A204.1 (cell line): ENCODE data around the gene ATG7.
"Not testable (repeated sequence)": the region's sequence is repeated elsewhere in the genome, so short reads cannot be mapped to it uniquely, and the experiment has no call there.

ENCODE experiments used
- FAIRE-seq: peaks from 2 replicates; lab custom pipeline; 2012; peaks lifted over from hg19 to GRCh38; lab: Jason Lieb, UNC

The ATG7 gene

GRCh38 chr3:11431319-11431718 lies 159.1 kb downstream of the ATG7 start:
- FAIRE-seq = no peak

GRCh38 chr3:11434017-11434526 lies 161.9 kb downstream of the ATG7 start:
- FAIRE-seq = no peak

GRCh38 chr3:11434563-11435096 lies 162.4 kb downstream of the ATG7 start:
- FAIRE-seq = no peak

- no peak for FAIRE-seq
Observed at GRCh38 chr3:11435440-11436165, 163.4 kb downstream of the ATG7 start.

- no peak for FAIRE-seq
Observed at GRCh38 chr3:11436775-11437174, 164.6 kb downstream of the ATG7 start.

- no peak for FAIRE-seq
Observed at GRCh38 chr3:11437506-11437905, 165.3 kb downstream of the ATG7 start.

GRCh38 chr3:11438646-11439045 lies 166.4 kb downstream of the ATG7 start:
- no peak for FAIRE-seq

GRCh38 chr3:11441346-11441745 lies 169.1 kb downstream of the ATG7 start:
- not testable (repeated sequence) for FAIRE-seq

GRCh38 chr3:11444404-11444803 lies 172.2 kb downstream of the ATG7 start:
- FAIRE-seq = no peak

- FAIRE-seq = not testable (repeated sequence)
Observed at GRCh38 chr3:11445193-11445592, 173.0 kb downstream of the ATG7 start.

GRCh38 chr3:11445883-11446282 lies 173.7 kb downstream of the ATG7 start:
- no peak for FAIRE-seq

- FAIRE-seq = no peak
Observed at GRCh38 chr3:11447584-11448200, 175.5 kb downstream of the ATG7 start.

GRCh38 chr3:11450015-11450414 lies 177.8 kb downstream of the ATG7 start:
- no peak for FAIRE-seq

GRCh38 chr3:11452312-11452711 lies 180.1 kb downstream of the ATG7 start:
- no peak for FAIRE-seq

- no peak for FAIRE-seq
Observed at GRCh38 chr3:11452885-11453847, 181.0 kb downstream of the ATG7 start.

GRCh38 chr3:11455956-11456355 lies 183.8 kb downstream of the ATG7 start:
- no peak for FAIRE-seq

GRCh38 chr3:11457135-11457534 lies 184.9 kb downstream of the ATG7 start:
- FAIRE-seq = no peak

- FAIRE-seq = no peak
Observed at GRCh38 chr3:11459186-11459824, 187.1 kb downstream of the ATG7 start.

- no peak for FAIRE-seq
Observed at GRCh38 chr3:11461226-11461625, 189.0 kb downstream of the ATG7 start.

- not testable (repeated sequence) for FAIRE-seq
Observed at GRCh38 chr3:11462673-11463072, 190.5 kb downstream of the ATG7 start.

GRCh38 chr3:11463591-11463990 lies 191.4 kb downstream of the ATG7 start:
- no peak for FAIRE-seq

- FAIRE-seq = no peak
Observed at GRCh38 chr3:11464356-11464755, 192.2 kb downstream of the ATG7 start.
